Ecto neural progenitor cell (in vitro differentiated cells): Measurements from ENCODE around the gene TNFSF9.
"Not testable (repeated sequence)": the region's sequence is repeated elsewhere in the genome, so short reads cannot be mapped to it uniquely, and the experiment has no call there.

Experiments used
- DNase-seq: peaks from one replicate; pipeline ENCODE4 v3.0.0-alpha.2; 2018; ENCODE audit warnings: low spot score

TNFSF9 gene

DNA sequence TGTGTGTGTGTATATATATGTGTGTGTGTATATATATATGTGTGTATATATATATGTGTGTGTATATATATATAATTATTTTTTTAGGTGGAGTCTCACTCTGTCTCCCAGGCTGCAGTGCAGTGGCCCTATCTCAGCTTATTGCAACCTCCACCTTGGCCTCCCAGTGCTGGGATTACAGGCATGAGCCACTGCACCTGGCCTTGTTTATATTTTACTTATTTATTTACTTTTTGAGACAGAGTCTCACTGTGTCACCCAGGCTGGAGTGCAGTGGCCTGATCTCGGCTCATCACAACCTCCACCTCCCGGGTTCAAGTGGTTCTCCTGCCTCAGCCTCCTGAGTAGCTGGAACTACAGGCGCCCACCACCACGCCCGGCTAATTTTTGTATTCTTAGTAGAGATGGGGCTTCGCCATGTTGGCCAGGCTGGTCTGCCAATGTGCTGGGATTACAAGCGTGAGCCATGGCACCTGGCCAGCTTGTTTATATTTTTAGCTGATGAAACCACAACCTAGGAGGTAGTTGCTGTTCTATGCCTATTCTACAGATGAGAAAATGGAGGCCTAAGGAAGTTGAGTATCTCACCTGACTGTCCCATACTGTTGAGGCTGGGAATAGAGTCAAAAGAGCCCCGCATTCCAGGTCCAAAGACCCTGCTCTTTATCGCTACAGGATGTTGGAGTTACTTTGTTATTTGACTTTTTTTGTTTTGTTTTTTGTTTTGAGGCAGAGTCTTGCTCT lies 22.6 kb upstream of the TNFSF9 start:
- not testable (repeated sequence) for DNase-seq

DNA sequence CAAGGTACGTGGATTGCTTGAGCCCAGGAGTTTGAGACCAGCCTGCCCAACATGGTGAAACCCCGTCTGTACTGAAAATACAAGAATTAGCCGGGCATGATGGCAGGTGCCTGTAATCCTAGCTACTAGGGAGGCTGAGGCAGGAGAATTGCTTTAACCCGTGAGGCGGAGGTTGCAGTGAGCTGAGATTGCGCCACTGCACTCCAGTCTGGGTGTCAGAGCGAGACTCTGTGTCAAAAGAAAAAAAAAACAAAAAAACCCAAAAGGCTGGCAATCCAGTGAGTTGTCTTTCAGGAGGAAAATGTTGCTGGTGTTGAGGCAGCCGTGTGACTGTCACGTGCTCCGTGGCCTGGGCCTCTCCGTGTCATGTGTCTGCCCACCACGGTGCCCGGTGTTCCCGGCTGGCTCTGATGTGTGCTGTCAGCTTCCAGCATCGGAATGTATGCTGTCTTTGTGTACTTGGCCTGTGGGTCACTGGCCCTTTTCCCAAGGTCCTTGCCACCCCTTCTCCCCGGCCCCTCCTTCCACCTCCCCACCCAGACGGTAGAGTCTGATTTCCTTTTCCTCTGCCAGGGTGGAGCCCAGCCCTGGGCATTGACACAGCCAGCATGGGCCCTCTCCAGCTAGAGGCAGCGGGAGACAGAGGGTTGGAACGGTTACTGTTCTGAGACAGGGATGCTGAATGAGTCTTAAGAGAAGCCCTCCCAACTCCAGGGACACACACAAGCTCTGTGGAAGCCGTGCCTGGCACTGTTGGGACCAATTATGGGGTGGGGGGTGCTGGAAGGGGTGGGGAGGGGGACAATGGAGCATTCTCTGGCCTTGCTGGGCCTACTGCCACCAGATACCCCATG lies 21.5 kb upstream of the TNFSF9 start:
- no peak for DNase-seq

DNA sequence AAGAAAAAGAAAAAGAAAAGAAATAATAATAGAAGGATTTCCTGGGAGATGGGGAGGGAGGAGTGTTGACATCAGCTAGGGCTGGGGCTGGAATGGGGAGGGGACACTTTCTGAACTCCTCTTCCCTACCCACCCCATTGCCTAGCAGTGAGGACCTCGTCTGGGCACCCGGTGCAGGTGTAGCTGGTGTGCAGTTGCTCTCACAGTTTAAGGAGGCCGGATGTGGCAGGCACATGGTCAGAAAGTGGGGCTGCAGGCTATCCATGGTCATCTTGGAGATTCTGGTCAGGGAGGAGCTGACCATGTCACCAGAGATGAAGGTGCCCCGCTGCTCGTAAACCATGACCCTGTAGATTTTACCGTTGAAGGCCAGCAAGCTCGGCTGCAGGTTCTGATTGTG lies 20.2 kb upstream of the TNFSF9 start:
- DNase-seq: no peak

DNA sequence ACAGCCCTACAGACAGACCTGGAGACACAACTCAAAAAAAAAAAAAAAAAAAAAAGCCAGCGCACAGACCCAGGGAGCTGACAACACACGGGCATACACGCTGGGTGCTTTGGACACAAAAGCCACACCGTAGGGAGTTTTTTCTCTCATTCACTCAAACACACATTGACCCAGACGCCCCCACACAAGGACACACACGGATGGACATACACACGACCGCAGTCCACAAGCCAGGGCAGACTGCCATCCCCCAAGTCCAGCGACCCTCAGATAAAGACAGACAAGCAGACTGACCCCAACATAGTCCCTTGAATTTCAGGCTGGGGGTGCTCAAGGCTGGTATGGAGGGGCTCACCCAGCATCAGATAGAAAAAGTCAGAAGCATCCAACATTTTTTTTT lies 16.7 kb upstream of the TNFSF9 start:
- DNase-seq: no peak

DNA sequence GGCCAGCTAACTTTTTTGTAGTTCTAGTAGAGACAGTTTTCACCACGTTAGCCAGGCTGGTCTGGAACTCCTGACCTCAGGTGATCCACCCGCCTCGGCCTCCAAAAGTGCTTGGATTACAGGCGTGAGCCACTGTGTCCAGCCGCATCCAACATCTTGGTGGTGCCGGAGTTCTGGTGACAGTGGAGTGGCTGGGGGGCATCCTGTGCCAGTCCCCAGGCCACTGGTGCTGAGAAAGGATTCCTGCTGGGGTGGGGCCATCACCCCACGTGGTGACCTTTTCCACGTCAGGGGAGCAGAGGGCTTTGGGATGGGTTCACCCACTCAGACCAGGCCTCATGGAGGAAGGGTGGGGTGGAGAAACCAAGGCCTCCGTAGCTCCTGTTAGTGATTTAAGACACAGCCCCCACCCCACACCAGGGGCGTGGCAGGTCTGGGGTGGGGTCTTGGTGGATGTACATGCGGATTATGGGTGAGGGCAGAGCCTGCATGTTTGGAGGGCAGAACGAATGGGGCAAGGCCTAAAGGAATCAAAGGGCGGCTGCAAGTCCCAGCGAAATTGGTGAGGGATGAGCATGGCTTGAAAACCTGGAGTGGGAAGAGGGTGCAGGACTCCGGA lies 15.8 kb upstream of the TNFSF9 start:
- DNase-seq: no peak

DNA sequence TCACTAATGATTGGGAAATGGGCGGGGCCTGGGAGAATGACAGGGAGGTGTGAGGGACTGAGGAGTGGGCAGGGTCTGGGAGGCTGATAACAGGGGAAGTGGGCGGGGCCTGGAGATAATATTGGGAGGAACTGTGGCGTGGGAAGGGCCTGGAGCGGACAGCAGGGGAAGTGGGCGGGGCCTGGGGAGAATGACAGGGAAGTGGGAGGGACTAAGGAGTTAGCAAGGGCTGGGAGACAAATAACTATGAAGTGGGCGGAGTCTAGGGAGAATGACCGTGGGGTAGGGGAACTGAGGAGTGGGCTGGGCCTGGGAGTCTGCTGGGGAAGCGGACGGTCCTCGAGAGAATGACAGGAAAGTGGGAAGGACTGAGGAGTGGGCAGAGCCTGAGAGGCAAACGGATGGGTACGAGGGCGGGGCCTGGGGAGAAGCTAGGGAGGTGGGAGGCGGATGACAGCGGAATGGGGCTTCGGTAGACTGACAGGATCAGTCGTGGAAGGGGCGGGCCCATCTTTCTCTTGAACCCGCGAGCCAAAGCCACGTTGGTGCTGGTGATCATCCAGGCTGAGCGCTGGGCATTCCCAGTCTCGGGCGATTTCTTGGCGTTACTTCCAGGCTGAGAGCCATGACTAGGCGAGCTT lies 14.7 kb upstream of the TNFSF9 start:
- DNase-seq: peak; percentile 94

DNA sequence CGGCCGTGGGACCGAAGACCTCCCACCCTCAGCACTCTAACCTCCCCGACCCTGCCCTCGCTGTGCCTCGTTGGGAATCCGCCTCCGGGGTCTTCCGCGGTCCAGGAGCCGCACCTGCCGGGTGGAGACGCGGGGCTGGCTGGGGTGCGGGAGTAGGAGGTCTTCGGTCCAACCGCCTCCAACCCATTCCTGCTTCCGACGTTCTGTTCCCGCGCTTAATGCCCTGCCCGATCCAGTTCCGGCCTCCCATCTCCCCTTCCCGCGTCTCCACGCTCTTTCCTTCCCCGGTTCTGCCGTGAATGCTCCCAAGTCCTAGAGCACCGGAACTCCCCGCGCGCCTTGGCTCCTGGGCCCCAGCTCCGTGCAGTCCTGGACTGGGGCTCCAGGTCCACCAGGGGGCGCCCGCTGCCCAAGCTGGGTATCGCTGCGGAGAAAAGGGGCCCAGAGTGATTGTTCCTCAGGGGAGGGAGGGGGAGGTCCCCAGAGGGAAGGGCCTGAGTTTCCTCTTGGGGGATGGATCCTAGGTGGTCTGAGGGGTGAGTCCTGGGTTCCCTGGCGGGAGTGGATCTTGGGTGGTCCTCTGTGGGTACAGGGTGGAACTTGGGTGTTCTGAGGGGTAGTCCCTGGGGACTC lies 14.1 kb upstream of the TNFSF9 start:
- peak; percentile 96 for DNase-seq

DNA sequence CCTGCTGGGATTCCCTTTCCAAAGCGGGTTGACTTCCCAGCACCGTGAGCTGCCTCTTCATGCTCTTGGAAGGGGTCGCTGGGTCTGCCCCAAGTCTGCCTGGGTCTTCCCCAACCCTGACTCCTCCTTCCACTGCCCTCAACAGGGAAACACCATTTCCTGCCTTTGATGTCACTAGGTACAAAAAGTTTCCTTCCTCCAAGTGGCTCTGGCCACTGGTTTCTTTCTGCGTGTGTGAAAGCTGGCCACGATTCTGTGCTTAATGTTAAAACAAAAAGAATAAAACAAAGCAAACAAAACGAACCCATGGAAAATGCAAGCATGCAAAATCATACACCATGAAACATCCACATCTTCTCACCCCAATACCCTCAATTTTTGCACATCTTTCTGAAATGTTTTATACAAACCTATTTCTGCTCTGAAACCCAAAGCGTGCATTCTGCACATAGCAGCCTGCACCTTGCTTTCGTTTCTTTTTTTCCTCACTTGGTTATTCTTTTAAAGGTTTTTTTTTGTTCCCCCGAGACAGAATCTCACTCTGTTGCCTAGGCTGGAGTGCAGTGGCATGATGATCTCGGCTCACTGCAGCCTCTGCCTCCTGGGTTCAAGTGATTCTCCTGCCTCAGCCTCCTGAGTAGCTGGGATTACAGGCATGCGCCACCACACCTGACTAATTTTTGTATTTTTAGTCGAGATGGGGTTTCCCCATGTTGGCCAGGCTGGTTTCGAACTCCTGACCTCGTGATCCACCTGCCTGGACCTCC lies 12.5 kb upstream of the TNFSF9 start:
- no peak for DNase-seq

DNA sequence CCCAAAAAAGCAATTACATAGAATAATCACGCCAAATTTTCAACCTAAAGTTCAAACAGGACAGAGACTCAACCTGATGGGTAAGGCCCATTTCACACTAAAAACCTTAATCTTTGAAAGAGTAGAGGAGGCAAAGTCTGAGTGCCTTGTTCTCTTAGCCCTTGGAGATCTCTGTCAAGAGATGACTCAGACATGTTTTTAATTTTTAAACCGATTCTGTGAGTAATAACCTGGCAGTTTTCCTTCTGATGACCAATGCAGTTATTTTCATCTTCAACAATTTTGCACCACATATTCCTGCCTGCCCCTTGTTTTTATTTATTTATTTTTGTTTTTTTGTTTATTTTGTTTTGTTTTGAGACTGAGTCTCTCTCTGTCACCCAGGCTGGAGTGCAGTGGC lies 11.5 kb upstream of the TNFSF9 start:
- DNase-seq: no peak

DNA sequence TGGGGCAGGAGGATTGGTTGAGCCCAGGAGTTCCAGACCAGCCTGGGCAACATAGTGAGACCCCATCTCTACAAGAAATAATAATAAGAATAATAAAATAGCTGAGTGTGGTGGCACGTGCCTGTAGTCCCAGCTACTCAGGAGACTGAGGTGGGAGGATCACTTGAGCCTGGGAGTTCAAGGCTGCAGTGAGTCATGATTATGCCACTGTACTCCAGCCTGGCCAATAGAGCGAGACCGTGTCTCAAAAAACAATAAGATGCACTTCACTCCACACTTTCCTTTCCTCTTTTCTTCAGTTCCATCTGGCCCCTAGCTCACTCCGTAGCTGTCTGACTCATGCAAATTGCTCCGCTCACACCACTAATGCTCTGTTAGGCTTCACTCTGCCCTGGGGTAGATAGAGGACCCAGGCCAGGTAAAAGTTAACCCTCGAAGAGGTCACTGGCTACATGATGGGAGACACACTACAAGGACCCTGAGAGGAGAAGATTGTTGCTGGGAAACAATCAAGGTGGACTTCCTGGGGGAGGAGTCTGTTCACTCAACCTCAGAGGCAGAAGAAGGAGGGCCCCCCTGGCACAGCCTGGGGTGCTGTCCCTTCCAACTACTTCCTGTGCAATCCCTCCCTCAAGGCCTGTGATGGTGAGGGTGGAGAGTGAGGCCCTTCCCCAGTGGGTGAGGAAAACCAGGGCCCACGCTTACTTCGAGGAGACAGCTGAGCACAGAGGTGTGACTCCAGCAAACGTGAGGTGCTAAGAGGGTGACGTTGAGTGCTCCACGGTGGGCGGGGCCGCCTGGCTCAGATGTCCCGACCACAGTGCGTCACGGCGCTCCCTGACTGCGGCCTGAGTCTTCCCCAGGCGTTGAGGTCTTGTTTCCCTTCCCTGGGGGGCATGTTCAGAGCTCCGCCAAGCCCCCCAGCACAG lies 8.8 kb upstream of the TNFSF9 start:
- DNase-seq: no peak

DNA sequence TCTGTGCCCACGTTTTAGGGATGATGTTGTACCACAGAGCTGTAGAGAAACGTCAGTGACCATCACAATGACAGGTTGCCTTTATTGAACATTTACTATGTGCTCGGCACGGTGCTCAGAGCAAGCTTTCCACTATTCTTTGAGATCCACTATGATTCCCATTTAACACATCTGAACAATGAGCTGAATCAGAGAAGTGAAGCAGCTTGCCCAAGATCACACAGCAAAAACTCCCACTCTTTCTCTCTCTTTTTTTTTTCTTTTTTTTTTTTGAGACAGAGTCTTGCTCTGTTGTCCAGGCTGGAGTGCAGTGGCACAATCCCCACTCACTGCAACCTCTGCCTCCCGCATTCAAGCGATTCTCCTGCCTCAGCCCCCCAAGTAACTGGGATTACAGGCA lies 8.1 kb upstream of the TNFSF9 start:
- DNase-seq: no peak

DNA sequence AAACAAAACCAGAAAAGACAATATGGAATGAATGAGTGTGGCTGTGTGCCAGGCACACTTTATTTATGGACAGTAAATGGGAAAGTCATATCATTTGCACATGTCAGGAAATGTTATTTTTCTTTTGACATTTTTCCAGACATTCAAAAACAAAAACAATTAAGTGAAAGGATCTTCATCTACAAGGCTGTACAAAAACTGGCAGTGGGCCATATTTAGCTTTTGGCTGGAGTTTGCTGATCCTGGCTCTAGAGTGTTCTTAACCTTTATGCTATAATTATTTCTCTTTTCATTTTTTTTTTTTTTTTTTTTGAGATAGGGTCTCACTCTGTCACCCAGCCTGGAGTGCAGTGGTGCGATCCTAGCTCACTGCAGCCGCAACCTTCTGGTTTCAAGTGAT lies 6.5 kb upstream of the TNFSF9 start:
- DNase-seq: no peak

DNA sequence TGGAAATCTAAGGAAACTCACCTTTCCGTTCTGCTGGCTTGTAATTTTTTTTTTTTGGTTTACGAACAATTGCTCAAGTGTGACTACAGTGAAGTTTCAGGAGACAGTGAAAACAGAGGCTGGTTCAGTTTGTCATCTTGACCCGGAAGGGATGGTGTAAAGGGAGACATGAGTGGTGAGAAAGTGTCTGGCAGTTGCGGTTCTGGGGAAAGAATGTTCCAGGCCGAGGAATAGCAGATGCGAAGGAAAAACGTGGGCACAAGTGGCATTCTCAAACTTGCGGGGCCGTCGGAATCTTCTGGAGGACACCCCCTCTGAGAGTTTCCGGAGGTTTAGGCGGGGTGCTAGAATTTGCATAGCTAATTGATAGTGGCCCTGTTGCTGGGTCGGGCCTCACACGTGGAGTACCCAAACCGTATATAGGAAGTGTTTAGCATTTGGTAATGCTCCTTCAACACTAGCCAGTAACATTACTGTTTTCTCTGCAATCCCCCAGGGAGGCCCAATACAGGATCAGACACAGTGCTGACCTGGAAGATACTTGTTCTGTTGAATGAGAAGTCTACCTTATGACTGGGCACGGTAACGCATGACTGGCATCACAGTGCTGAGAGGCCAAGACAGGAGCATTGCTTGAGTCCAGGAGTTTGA lies 2.8 kb upstream of the TNFSF9 start:
- DNase-seq: no peak

DNA sequence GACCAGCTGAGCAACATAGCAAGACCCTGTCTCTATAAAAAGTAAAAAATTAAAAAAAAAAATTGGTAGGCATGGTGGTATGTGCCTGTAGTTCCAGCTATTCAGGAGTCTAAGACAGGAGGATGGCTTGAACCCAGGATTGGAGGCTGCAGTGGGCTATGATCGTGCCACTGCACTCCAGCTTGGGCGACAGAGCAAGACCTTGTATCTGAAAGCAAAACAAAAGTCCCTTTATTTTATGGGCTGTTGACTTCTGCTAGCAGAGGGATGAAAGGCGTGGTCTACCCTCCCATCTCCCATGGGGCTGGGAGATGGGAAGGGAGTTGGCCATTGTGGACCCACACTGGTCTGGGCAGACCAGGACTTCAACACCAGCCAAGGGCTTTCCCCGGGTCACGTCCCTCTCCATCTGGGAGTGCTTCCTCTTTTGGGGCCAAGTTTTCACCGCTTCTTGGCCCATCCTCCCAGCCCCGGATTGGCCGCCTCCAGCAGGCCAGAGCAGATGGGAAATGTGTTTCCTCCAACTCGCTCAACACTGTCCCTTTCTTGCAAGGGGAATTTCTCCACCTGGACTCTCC lies 2.2 kb upstream of the TNFSF9 start:
- DNase-seq: no peak

DNA sequence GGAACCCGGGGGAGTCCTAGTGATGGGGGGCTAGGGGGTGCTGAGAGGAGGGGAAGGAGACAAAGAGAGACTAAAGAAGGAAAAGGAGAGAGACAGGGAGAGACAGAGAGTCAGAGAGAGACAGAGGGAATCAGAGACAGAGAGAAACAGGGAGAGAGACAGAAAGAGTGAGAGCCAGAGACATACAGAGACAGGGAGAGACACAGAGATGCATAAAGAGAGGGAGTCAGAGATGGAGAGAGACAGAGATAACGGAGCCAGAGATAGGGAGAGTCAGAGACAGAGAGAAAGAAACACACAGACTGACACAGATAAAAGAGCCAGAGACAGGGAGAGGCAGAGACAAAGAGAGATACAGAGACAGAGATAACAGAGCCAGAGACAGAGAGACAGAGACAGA lies 1.5 kb upstream of the TNFSF9 start:
- DNase-seq: no peak

DNA sequence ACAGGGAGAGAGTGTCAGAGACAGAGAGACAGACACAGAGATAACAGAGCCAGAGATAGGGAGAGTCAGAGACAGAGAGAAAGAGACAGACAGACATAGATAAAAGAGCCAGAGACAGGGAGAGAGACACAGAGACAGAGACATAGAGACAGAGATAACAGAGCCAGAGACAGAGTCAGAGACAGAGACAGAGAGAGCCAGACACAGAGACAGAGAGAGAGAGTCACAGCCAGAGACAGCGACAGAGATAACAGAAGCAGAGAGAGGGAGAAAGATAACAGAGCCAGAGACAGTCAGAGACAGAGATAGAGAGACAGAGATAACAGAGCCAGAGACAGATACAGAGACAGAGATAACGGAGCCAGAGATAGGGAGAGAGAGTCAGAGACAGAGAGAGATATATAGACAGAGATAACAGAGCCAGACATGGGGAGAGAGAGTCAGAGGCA lies 865 bp upstream of the TNFSF9 start:
- DNase-seq: no peak

DNA sequence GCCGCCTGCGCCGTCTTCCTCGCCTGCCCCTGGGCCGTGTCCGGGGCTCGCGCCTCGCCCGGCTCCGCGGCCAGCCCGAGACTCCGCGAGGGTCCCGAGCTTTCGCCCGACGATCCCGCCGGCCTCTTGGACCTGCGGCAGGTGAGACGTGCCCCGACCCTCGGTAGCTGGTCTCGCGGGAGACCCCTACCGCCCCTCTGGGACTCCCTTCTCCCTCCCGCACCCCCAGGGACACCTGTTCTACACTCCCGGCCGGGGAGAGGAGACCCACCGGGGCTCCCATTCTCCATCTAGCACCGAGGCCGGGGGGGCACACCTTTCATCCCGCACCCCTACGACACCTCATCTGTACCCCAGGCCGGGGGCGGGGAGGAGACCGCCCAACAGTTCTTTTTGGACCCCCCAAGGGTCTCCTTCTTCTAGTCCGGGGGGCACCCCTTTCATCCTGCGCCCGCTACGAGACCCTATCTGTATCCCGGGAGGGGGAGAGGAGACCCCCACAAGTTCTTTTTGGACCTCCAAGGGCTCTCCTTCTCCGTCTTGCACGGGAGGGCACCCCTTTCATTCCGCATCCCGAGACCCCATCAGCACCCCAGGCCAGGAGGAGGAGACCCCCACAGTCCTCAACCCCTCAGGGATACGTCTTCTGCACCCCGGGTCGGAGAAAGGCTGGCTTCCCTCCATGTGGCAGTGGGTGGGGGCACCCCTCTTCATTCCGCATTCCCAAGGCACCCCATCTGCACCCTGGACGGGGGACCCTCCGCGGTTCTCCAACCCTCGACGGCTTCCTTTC lies 533 bp downstream of the TNFSF9 start:
- DNase-seq: no peak

DNA sequence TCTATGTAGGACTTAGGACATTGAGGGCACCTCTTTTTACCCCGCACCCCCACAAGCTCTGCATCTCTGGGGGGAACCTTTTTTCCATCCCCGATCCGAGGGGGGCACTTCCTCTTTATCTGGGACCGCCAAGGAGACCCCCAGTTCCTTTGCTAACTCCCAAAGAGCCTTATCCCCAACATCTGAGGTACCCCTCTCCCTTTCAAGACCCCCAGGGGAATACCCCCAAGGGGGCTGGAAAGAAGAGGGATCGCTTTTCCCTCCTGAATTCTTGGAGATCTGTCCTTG lies 1.1 kb downstream of the TNFSF9 start:
- DNase-seq: no peak
